Measurements from ENCODE around the gene TTC36.
"Not testable (repeated sequence)": the region's sequence is repeated elsewhere in the genome, so short reads cannot be mapped to it uniquely, and the experiment has no call there.

Gene TTC36

GRCh38 chr11:118527109-118527508 lies at the start of gene TTC36:
Gene TTC36, plus strand, starts transcription at chr11:118527474. Its CDS starts 21 bp downstream, at chr11:118527495.
- DNase-seq = no peak

GRCh38 chr11:118481238-118481637 lies 46.0 kb upstream of the TTC36 start:
- DNase-seq = not testable (repeated sequence)

- no peak for DNase-seq
Measured at GRCh38 chr11:118484405-118484804, 42.9 kb upstream of the TTC36 start.

- peak in 1 of 2 donors; percentile 5 for DNase-seq
Measured at GRCh38 chr11:118485273-118485672, 42.0 kb upstream of the TTC36 start.

GRCh38 chr11:118488480-118489109 lies 38.7 kb upstream of the TTC36 start:
- DNase-seq = peak; percentile 80 to 88

- no peak for DNase-seq
Measured at GRCh38 chr11:118491041-118491440, 36.2 kb upstream of the TTC36 start.

GRCh38 chr11:118497831-118498230 lies 29.4 kb upstream of the TTC36 start:
- DNase-seq = no peak

GRCh38 chr11:118503216-118503615 lies 24.1 kb upstream of the TTC36 start:
- DNase-seq = no peak

GRCh38 chr11:118511601-118512000 lies 15.7 kb upstream of the TTC36 start:
- DNase-seq = no peak

- DNase-seq = peak in 1 of 2 donors; percentile 7
Measured at GRCh38 chr11:118514103-118514502, 13.2 kb upstream of the TTC36 start.

GRCh38 chr11:118519549-118519948 lies 7.7 kb upstream of the TTC36 start:
- DNase-seq = no peak

- no peak for DNase-seq
Measured at GRCh38 chr11:118521892-118522311, 5.4 kb upstream of the TTC36 start.

- DNase-seq = no peak
Measured at GRCh38 chr11:118522571-118523072, 4.7 kb upstream of the TTC36 start.

- DNase-seq = no peak
Measured at GRCh38 chr11:118524356-118524755, 2.9 kb upstream of the TTC36 start.

GRCh38 chr11:118524757-118525470 lies 2.4 kb upstream of the TTC36 start:
- DNase-seq = no peak

GRCh38 chr11:118526688-118527087 lies 586 bp upstream of the TTC36 start:
- DNase-seq = no peak

- DNase-seq = no peak
Measured at GRCh38 chr11:118528511-118528910, 1.2 kb downstream of the TTC36 start.

GRCh38 chr11:118529584-118530175 lies 2.4 kb downstream of the TTC36 start:
- no peak for DNase-seq

GRCh38 chr11:118530180-118530682 lies 3.0 kb downstream of the TTC36 start:
- no peak for DNase-seq

- peak; percentile 50 to 77 for DNase-seq
Measured at GRCh38 chr11:118530683-118531596, 3.7 kb downstream of the TTC36 start, which contains the start of gene TMEM25. Gene TMEM25, plus strand, starts transcription at chr11:118531192. Its CDS starts 610 bp downstream, at chr11:118531802.

- no peak for DNase-seq
Measured at GRCh38 chr11:118531597-118532084, 4.4 kb downstream of the TTC36 start.

- DNase-seq = no peak
Measured at GRCh38 chr11:118532091-118532490, 4.8 kb downstream of the TTC36 start.
